HCT116 (cell line): Measurements from ENCODE around the gene BAZ1B. TPM values are rescaled to one million over a fixed set of nuclear protein-coding genes. Genes with fewer than 3 reads are reported as not detected.

Experiments used
- ATAC-seq: fragments of 200-7000 bp; cut with Tn5 transposase; 2 replicates; pipeline ENCODE4 v1.9.1; 2020; ENCODE audit warnings: mild to moderate bottlenecking, moderate library complexity
- BruUV-seq: library from RNA; stranded (reverse); fragments of 400-500 nt; replicated peaks from 2 replicates; lab custom pipeline; 2021; lab: Mats Ljungman, UMichigan
- CTCF ChIA-PET: fragments of 300-600 bp; sonication (Branson Sonifier 250); formaldehyde crosslinking; loops from one replicate; lab custom pipeline; 2021; ENCODE audit warnings: antibody characterized with exemption; lab: Charles Lee
- POLR2A ChIA-PET: fragments of 300-600, 350-600 bp; sonication (Branson Sonifier 250); formaldehyde crosslinking; loops from one replicate; lab custom pipeline; 2021; ENCODE audit warnings: antibody characterized with exemption; lab: Charles Lee
- RAD21 ChIA-PET, 2 experiments: fragments of 300-600 bp; sonication (Branson Sonifier 250); formaldehyde crosslinking; loops; one replicate each; lab custom pipeline; 2023; ENCODE audit warnings: low total read pairs in 2 of 2; ENCODE audit not compliant: uncharacterized antibody in 2 of 2, unreplicated experiment in 2 of 2, low non-redundant PET in 1 of 2; lab: Charles Lee
- DNase-seq: peaks from one replicate; pipeline ENCODE4 v3.0.0-alpha.2; 2010; ENCODE audit warnings: low read depth, low spot score
- H2AFZ ChIP-seq: fragments of 200-600 bp; shearing (Covaris generic), sonication (generic); 2 replicates; pipeline ENCODE4 v1.6.1; 2017; ENCODE audit warnings: low read depth, mixed run types, mixed read lengths, antibody characterized with exemption, low read length; ENCODE audit not compliant: poor library complexity, severe bottlenecking
- H3K27ac ChIP-seq: 2 replicates; pipeline ENCODE4 v1.5.1; 2012; ENCODE audit warnings: low read depth, low read length
- H3K27me3 ChIP-seq: fragments of 200-600 bp; sonication (generic); 2 replicates; pipeline ENCODE4 v1.6.1; 2016; ENCODE audit warnings: mixed run types, low read length, mixed read lengths; ENCODE audit not compliant: insufficient read depth
- H3K36me3 ChIP-seq, 2 experiments: fragments of 200-500 bp in 1 of 2; fragments of 200-600 bp in 1 of 2; sonication (Bioruptor generic) in 1 of 2; sonication (generic) in 1 of 2; 2 replicates each; pipeline versions ENCODE4 v1.5.1 to v1.6.1; 2014 to 2016; ENCODE audit warnings: low read length in 2 of 2, inconsistent platforms in 1 of 2, mixed read lengths in 1 of 2, mixed run types in 1 of 2; ENCODE audit not compliant: insufficient read depth in 2 of 2, control insufficient read depth in 1 of 2
- H3K4me1 ChIP-seq, 2 experiments: fragments of 200-600 bp in 1 of 2; sonication (generic) in 1 of 2; 2 replicates each; pipeline versions ENCODE4 v1.5.1 to v1.6.1; 2012 to 2017; ENCODE audit warnings: low read length in 2 of 2, inconsistent platforms in 1 of 2, mild to moderate bottlenecking in 1 of 2, mixed read lengths in 1 of 2, mixed run types in 1 of 2, moderate library complexity in 1 of 2; ENCODE audit not compliant: insufficient read depth in 2 of 2, control insufficient read depth in 1 of 2
- H3K4me2 ChIP-seq: fragments of 200-600 bp; sonication (generic); 2 replicates; pipeline ENCODE4 v1.6.1; 2017; ENCODE audit warnings: mixed run types, low read length, mixed read lengths
- H3K4me3 ChIP-seq, 2 experiments: fragments of 200-600 bp in 1 of 2; sonication (generic) in 1 of 2; replicated peaks in 1 of 2; 2 replicates each; pipeline ENCODE4 v1.5.1; 2011 to 2016; ENCODE audit warnings: low read length in 2 of 2, control low read depth in 1 of 2, low read depth in 1 of 2, mild to moderate bottlenecking in 1 of 2, mixed read lengths in 1 of 2, mixed run types in 1 of 2
- H3K79me2 ChIP-seq: fragments of 200-600 bp; sonication (generic); 2 replicates; pipeline ENCODE4 v1.6.1; 2017; ENCODE audit warnings: mild to moderate bottlenecking, mixed run types, low read length, moderate library complexity, mixed read lengths; ENCODE audit not compliant: insufficient read depth
- H3K9ac ChIP-seq: fragments of 200-600 bp; sonication (generic); 2 replicates; pipeline ENCODE4 v1.6.1; 2016; ENCODE audit warnings: low read length, mixed read lengths
- H3K9me2 ChIP-seq: fragments of 200-600 bp; sonication (generic), shearing (Covaris generic); 2 replicates; pipeline ENCODE4 v1.6.1; 2017; ENCODE audit warnings: mixed run types, mild to moderate bottlenecking, moderate library complexity; ENCODE audit not compliant: insufficient read depth
- H3K9me3 ChIP-seq, 2 experiments: fragments of 200-500 bp in 1 of 2; fragments of 200-600 bp in 1 of 2; sonication (Bioruptor generic) in 1 of 2; sonication (generic) in 1 of 2; 2 replicates each; pipeline ENCODE4 v1.6.1; 2014 to 2017; ENCODE audit warnings: low read length in 2 of 2, mixed read lengths in 2 of 2, inconsistent platforms in 1 of 2, low read depth in 1 of 2, mild to moderate bottlenecking in 1 of 2, mixed run types in 1 of 2, moderate library complexity in 1 of 2; ENCODE audit not compliant: control insufficient read depth in 1 of 2, insufficient read depth in 1 of 2
- H4K20me1 ChIP-seq: fragments of 200-600 bp; sonication (generic), shearing (Covaris generic); 2 replicates; pipeline ENCODE4 v1.6.1; 2017; ENCODE audit warnings: mixed run types, mild to moderate bottlenecking, moderate library complexity; ENCODE audit not compliant: insufficient read depth
- ATF3 ChIP-seq: IDR thresholded peaks from 2 replicates; pipeline ENCODE4 v1.6.1; 2012
- CBX3 ChIP-seq: IDR thresholded peaks from 2 replicates; pipeline ENCODE4 v1.6.1; 2012; ENCODE audit warnings: low read depth
- CEBPB ChIP-seq: IDR thresholded peaks from 2 replicates; pipeline ENCODE4 v1.6.1; 2012; ENCODE audit warnings: low read depth
- ELF1 ChIP-seq: IDR thresholded peaks from 2 replicates; pipeline ENCODE4 v1.6.1; 2012; ENCODE audit warnings: low read depth, borderline replicate concordance
- EZH2 ChIP-seq: fragments of 200-600 bp; sonication (generic); IDR thresholded peaks from 2 replicates; pipeline ENCODE4 v1.6.1; 2017; ENCODE audit warnings: antibody characterized with exemption, mixed run types
- EZH2phosphoT487 ChIP-seq: fragments of 200-600 bp; IDR thresholded peaks from 2 replicates; pipeline ENCODE4 v1.6.1; 2018; ENCODE audit warnings: antibody characterized with exemption, borderline replicate concordance
- FOSL1 ChIP-seq: IDR thresholded peaks from 2 replicates; pipeline ENCODE4 v1.6.1; 2012; ENCODE audit warnings: low read depth
- JUND ChIP-seq: IDR thresholded peaks from 2 replicates; pipeline ENCODE4 v1.6.1; 2012
- POLR2AphosphoS5 ChIP-seq: IDR thresholded peaks from 2 replicates; pipeline ENCODE4 v1.6.1; 2011; ENCODE audit warnings: mild to moderate bottlenecking, low read depth, low read length, moderate library complexity
- RAD21 ChIP-seq: IDR thresholded peaks from 2 replicates; pipeline ENCODE4 v1.6.1; 2012; ENCODE audit warnings: low read depth, mild to moderate bottlenecking
- REST ChIP-seq: IDR thresholded peaks from 2 replicates; pipeline ENCODE4 v1.6.1; 2012; ENCODE audit warnings: low read depth
- SIN3A ChIP-seq: IDR thresholded peaks from 2 replicates; pipeline ENCODE4 v1.6.1; 2012; ENCODE audit warnings: low read depth
- SP1 ChIP-seq: IDR thresholded peaks from 2 replicates; pipeline ENCODE4 v1.6.1; 2012; ENCODE audit warnings: low read depth
- SRF ChIP-seq: IDR thresholded peaks from 2 replicates; pipeline ENCODE4 v1.6.1; 2012; ENCODE audit warnings: low read depth
- TCF7L2 ChIP-seq: IDR thresholded peaks from 2 replicates; pipeline ENCODE4 v1.7.0; 2011; ENCODE audit warnings: borderline replicate concordance, inconsistent platforms; ENCODE audit not compliant: insufficient read depth, insufficient read length; ENCODE audit errors: extremely low read depth
- ZBTB33 ChIP-seq: IDR thresholded peaks from 2 replicates; pipeline ENCODE4 v1.6.1; 2011; ENCODE audit warnings: mild to moderate bottlenecking, low read length, moderate library complexity; ENCODE audit not compliant: insufficient replicate concordance; ENCODE audit errors: extremely low read depth
- ZFX ChIP-seq: fragments of 450-650 bp; IDR thresholded peaks from 2 replicates; pipeline ENCODE4 v1.6.1; 2017
- ZNF274 ChIP-seq: fragments of 200-500 bp; sonication (Bioruptor generic); IDR thresholded peaks from 2 replicates; pipeline ENCODE4 v1.6.1; 2014; ENCODE audit warnings: mild to moderate bottlenecking, low read depth, low read length, inconsistent platforms
- intact Hi-C: fragments of 100-400 bp; cut with micrococcal nuclease; formaldehyde crosslinking; loops from 2 replicates; pipeline ENCODE4 v1.10.0; 2022
- total RNA-seq: library from RNA; stranded (reverse); gene quantifications from one replicate; pipeline ENCODE4 v1.2.1, GENCODE V29; 2021; ENCODE audit not compliant: unreplicated experiment
- TF ChIP-seq, protein P1 (sequence below): IDR thresholded peaks from 2 replicates; pipeline ENCODE4 v1.6.1; 2012
- TF ChIP-seq, protein P2 (sequence below), 3 experiments: fragments of 200-600 bp in 1 of 3; sonication (generic) in 1 of 3; IDR thresholded peaks in 2 of 3; conservative IDR thresholded peaks in 1 of 3; 2 replicates each; pipeline ENCODE4 v1.5.1; 2012 to 2017; ENCODE audit warnings: low read depth in 2 of 3, low read length in 2 of 3, antibody characterized with exemption in 1 of 3, borderline replicate concordance in 1 of 3, control low read depth in 1 of 3, mild to moderate bottlenecking in 1 of 3, mixed read lengths in 1 of 3, mixed run types in 1 of 3, moderate library complexity in 1 of 3; ENCODE audit not compliant: insufficient read depth in 1 of 3

Gene BAZ1B
- total RNA-seq, 1 experiment from 2014 or later, result 81.1 TPM

DNA sequence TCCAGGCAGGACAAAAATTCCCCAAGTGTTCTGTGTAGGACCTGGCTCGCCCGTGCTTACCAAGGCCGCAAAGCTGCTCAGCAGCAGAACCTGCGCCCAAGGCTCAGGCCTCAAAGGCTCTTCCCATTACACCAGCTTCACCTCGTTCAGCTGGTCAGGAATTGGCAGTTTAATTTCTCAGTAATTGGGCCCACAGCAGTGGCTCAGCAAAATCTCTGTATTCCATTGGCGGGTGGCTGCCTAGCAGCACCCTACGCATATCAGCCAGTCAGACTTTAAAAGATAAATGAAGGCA is 82.7 kb downstream of the BAZ1B start:
- no peaks in the 10 kb centered on the region for H3K79me2 ChIP-seq
- ChIA-PET RAD21 (no interaction called here), CTCF (no interaction called here), POLR2A (no interaction called here)
- BruUV-seq, result no TSS peak
- TF ChIP-seq JUND (no peak), ZNF274 (no peak), ZBTB33 (no peak), ZFX (no peak), SP1 (no peak), CEBPB (no peak), FOSL1 (no peak), SIN3A (no peak), RAD21 (no peak), ATF3 (no peak), SRF (no peak), TCF7L2 (no peak), REST (no peak), POLR2AphosphoS5 (no peak), ELF1 (no peak), EZH2phosphoT487 (no peak), CBX3 (no peak), EZH2 (no peak)
- TF ChIP-seq, protein P1, sequence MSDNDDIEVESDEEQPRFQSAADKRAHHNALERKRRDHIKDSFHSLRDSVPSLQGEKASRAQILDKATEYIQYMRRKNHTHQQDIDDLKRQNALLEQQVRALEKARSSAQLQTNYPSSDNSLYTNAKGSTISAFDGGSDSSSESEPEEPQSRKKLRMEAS, result no peak
- TF ChIP-seq, protein P2, sequence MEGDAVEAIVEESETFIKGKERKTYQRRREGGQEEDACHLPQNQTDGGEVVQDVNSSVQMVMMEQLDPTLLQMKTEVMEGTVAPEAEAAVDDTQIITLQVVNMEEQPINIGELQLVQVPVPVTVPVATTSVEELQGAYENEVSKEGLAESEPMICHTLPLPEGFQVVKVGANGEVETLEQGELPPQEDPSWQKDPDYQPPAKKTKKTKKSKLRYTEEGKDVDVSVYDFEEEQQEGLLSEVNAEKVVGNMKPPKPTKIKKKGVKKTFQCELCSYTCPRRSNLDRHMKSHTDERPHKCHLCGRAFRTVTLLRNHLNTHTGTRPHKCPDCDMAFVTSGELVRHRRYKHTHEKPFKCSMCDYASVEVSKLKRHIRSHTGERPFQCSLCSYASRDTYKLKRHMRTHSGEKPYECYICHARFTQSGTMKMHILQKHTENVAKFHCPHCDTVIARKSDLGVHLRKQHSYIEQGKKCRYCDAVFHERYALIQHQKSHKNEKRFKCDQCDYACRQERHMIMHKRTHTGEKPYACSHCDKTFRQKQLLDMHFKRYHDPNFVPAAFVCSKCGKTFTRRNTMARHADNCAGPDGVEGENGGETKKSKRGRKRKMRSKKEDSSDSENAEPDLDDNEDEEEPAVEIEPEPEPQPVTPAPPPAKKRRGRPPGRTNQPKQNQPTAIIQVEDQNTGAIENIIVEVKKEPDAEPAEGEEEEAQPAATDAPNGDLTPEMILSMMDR (IDR thresholded peaks at IDR 0.05 in 2 of 3, conservative IDR thresholded peaks at IDR 0.05 in 1 of 3; ENCODE audit: borderline replicate concordance in 1 of 3, insufficient read depth in 1 of 3, low read depth in 2 of 3, low read length in 2 of 3), result no peak
- no peak overlapping the region for H3K9ac ChIP-seq
- peaks cover 29 to 39% of the 10 kb centered on the region in 2 experiments for H3K36me3 ChIP-seq
- no peaks in the 10 kb centered on the region for H3K9me3 ChIP-seq
- intact Hi-C loops, result no loop called here
- DNase-seq (no peak), ATAC-seq (no peak)
- H3K27me3 ChIP-seq, result no peaks in the 10 kb centered on the region
- no peak overlapping the region for H3K27ac ChIP-seq
- no peak overlapping the region for H2AFZ ChIP-seq
- H4K20me1 ChIP-seq, result no peaks in the 10 kb centered on the region
- H3K4me2 ChIP-seq, result no peak overlapping the region
- H3K9me2 ChIP-seq, result no peaks in the 10 kb centered on the region
- no peak overlapping the region for H3K4me3 ChIP-seq
- H3K4me1 ChIP-seq, result peaks cover 0 to 10% of the 10 kb centered on the region in 2 experiments; a peak in 2 of 4 replicates
